ENCODE measurements around the gene RERE.

Gene RERE

GRCh38 chr1:8516793-8517556 lies 300.5 kb downstream of the RERE start:
- Histone ChIP-seq H4K20me1 (ENCODE audit: low read depth, low read length) (no peaks in the 10 kb centered on the region), H3K9me3 (ENCODE audit: insufficient read depth, low read length) (no peaks in the 10 kb centered on the region), H3K4me2 (ENCODE audit: low read depth, low read length, poor library complexity, severe bottlenecking) (peak overlapping the region; percentile 97), H2AFZ (ENCODE audit: low read depth, low read length, severe bottlenecking) (no peak overlapping the region), H3K4me3 (ENCODE audit: insufficient read depth, low read length, poor library complexity, severe bottlenecking) (peak overlapping the region; percentile 8), H3F3A (ENCODE audit: insufficient read depth) (peaks cover 85% of the 10 kb centered on the region), H3K27ac (ENCODE audit: low read depth, low read length) (peak overlapping the region; percentile 96), H3K9ac (ENCODE audit: low read length) (peak overlapping the region; percentile 53), H3K9me2 (replicated peaks; ENCODE audit: insufficient read depth, low read length) (no peaks in the 10 kb centered on the region), H3K79me2 (ENCODE audit: insufficient read depth, low read length) (peaks cover 99% of the 10 kb centered on the region), H3K36me3 (ENCODE audit: low read length) (no peaks in the 10 kb centered on the region), H3K27me3 (ENCODE audit: low read length) (no peaks in the 10 kb centered on the region)
- TF ChIP-seq EZH2phosphoT487 (conservative IDR thresholded peaks at IDR 0.05; ENCODE audit: low read length) (no peak), CTCF (IDR thresholded peaks at IDR 0.05; ENCODE audit: insufficient read depth, low read length, poor library complexity, severe bottlenecking) (no peak)

GRCh38 chr1:8516278-8516777 lies 301.1 kb downstream of the RERE start:
- no peak overlapping the region for H2AFZ ChIP-seq (ENCODE audit: low read depth, low read length, severe bottlenecking)
- peak overlapping the region; percentile 53 for H3K9ac ChIP-seq (ENCODE audit: low read length)

GRCh38 chr1:8512504-8512903 lies 304.9 kb downstream of the RERE start:
- TF ChIP-seq CTCF (IDR thresholded peaks at IDR 0.05; ENCODE audit: insufficient read depth, low read length, poor library complexity, severe bottlenecking) (no peak), EZH2phosphoT487 (conservative IDR thresholded peaks at IDR 0.05; ENCODE audit: low read length) (no peak)
- peaks cover 64% of the 10 kb centered on the region for H3F3A ChIP-seq (ENCODE audit: insufficient read depth)
- no peaks in the 10 kb centered on the region for H4K20me1 ChIP-seq (ENCODE audit: low read depth, low read length)
- peak overlapping the region; percentile 60 for H3K4me2 ChIP-seq (ENCODE audit: low read depth, low read length, poor library complexity, severe bottlenecking)
- H3K27me3 ChIP-seq (ENCODE audit: low read length), result no peaks in the 10 kb centered on the region
- peak overlapping the region; percentile 36 for H3K9ac ChIP-seq (ENCODE audit: low read length)
- no peak overlapping the region for H2AFZ ChIP-seq (ENCODE audit: low read depth, low read length, severe bottlenecking)
- peak overlapping the region; percentile 31 for H3K4me3 ChIP-seq (ENCODE audit: insufficient read depth, low read length, poor library complexity, severe bottlenecking)
- no peaks in the 10 kb centered on the region for H3K9me3 ChIP-seq (ENCODE audit: insufficient read depth, low read length)
- no peaks in the 10 kb centered on the region for H3K9me2 ChIP-seq (replicated peaks; ENCODE audit: insufficient read depth, low read length)
- peaks cover 5% of the 10 kb centered on the region for H3K36me3 ChIP-seq (ENCODE audit: low read length)
- H3K27ac ChIP-seq (ENCODE audit: low read depth, low read length), result peak overlapping the region; percentile 96
- H3K79me2 ChIP-seq (ENCODE audit: insufficient read depth, low read length), result peaks cover 81% of the 10 kb centered on the region

More at GRCh38 chr1:8516278-8516777, 301.1 kb downstream of the RERE start:
- H3K27ac ChIP-seq (ENCODE audit: low read depth, low read length), result peak overlapping the region; percentile 96
- H3F3A ChIP-seq (ENCODE audit: insufficient read depth), result peaks cover 83% of the 10 kb centered on the region
- H3K9me2 ChIP-seq (replicated peaks; ENCODE audit: insufficient read depth, low read length), result no peaks in the 10 kb centered on the region
- TF ChIP-seq EZH2phosphoT487 (conservative IDR thresholded peaks at IDR 0.05; ENCODE audit: low read length), result no peak
- no peak for TF ChIP-seq CTCF (IDR thresholded peaks at IDR 0.05; ENCODE audit: insufficient read depth, low read length, poor library complexity, severe bottlenecking)
- no peaks in the 10 kb centered on the region for H3K27me3 ChIP-seq (ENCODE audit: low read length)
- H3K36me3 ChIP-seq (ENCODE audit: low read length), result no peaks in the 10 kb centered on the region
- peaks cover 97% of the 10 kb centered on the region for H3K79me2 ChIP-seq (ENCODE audit: insufficient read depth, low read length)
- H3K9me3 ChIP-seq (ENCODE audit: insufficient read depth, low read length), result no peaks in the 10 kb centered on the region
- peak overlapping the region; percentile 97 for H3K4me2 ChIP-seq (ENCODE audit: low read depth, low read length, poor library complexity, severe bottlenecking)
- H3K4me3 ChIP-seq (ENCODE audit: insufficient read depth, low read length, poor library complexity, severe bottlenecking), result peak overlapping the region; percentile 2
- no peaks in the 10 kb centered on the region for H4K20me1 ChIP-seq (ENCODE audit: low read depth, low read length)

Measured in SU-DHL-6 (cell line).